DOHH2 (cell line): Measurements from ENCODE around the gene CAND1.

Experiments
- EZH2phosphoT487 ChIP-seq: fragments of 200-600 bp; sonication (generic); IDR thresholded peaks from 2 replicates; pipeline ENCODE4 v1.6.1; 2017; ENCODE audit warnings: borderline replicate concordance, mild to moderate bottlenecking, antibody characterized with exemption, low read length, moderate library complexity, mixed read lengths
- TF ChIP-seq, protein P1 (sequence below): fragments of 200-600 bp; sonication (generic); IDR thresholded peaks from one replicate; pipeline ENCODE4 v1.5.1; 2014; ENCODE audit warnings: antibody characterized with exemption, mild to moderate bottlenecking, low read depth, low read length; ENCODE audit not compliant: poor library complexity, severe bottlenecking

DNA sequence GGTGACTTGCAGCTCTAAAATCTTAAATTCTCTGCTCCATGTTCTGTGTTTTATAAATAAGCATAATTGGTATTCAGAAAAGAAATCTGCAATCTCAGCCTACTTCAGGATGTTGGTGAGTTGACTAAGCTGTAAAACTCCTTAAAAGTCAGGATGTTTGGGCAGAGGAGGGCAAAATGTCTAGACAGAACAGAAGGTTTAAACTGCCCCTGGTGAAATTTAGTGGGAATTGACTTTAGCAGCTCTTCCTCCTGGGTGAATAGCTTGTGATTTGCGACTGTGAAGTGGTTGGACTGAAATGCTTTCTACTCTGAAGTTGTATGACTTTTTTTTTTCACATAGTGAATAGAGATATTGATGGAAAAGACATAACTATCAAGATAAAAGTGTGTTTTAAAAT, 85.8 kb downstream of the CAND1 start:
- TF ChIP-seq, protein P1, sequence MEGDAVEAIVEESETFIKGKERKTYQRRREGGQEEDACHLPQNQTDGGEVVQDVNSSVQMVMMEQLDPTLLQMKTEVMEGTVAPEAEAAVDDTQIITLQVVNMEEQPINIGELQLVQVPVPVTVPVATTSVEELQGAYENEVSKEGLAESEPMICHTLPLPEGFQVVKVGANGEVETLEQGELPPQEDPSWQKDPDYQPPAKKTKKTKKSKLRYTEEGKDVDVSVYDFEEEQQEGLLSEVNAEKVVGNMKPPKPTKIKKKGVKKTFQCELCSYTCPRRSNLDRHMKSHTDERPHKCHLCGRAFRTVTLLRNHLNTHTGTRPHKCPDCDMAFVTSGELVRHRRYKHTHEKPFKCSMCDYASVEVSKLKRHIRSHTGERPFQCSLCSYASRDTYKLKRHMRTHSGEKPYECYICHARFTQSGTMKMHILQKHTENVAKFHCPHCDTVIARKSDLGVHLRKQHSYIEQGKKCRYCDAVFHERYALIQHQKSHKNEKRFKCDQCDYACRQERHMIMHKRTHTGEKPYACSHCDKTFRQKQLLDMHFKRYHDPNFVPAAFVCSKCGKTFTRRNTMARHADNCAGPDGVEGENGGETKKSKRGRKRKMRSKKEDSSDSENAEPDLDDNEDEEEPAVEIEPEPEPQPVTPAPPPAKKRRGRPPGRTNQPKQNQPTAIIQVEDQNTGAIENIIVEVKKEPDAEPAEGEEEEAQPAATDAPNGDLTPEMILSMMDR = no peak
- no peak for TF ChIP-seq EZH2phosphoT487
